ENCODE results near the gene ELOVL3. TPM values are rescaled to one million over a fixed set of nuclear protein-coding genes. Genes with fewer than 3 reads are reported as not detected.

ELOVL3 gene
- total and polyA plus RNA-seq, 2 of the 13 experiments (the other 11 are each of a cell fraction or from before 2014, with no cell fraction given) = 0.58 to 0.69 TPM

- TF ChIP-seq ZKSCAN1 (IDR thresholded peaks at IDR 0.05; ENCODE audit: low read length) (no peak), MXD4 (CRISPR knock-in tag; IDR thresholded peaks at IDR 0.05) (peak; percentile 94), CREB3 (CRISPR knock-in tag; IDR thresholded peaks at IDR 0.05) (no peak), HDAC1 (CRISPR knock-in tag; IDR thresholded peaks at IDR 0.05) (peak; percentile 75), ZNF776 (CRISPR knock-in tag; IDR thresholded peaks at IDR 0.05) (peak; percentile 90; the same call in 1 of the 2 replicates), ZNF512B (CRISPR knock-in tag; IDR thresholded peaks at IDR 0.05; ENCODE audit: borderline replicate concordance) (no peak), PBX2 (CRISPR knock-in tag; IDR thresholded peaks at IDR 0.05) (no peak), FOXK1 (CRISPR knock-in tag; IDR thresholded peaks at IDR 0.05; ENCODE audit: borderline replicate concordance, low read depth) (no peak), ZNF7 (CRISPR knock-in tag; IDR thresholded peaks at IDR 0.05) (no peak), HDAC2 (CRISPR knock-in tag; IDR thresholded peaks at IDR 0.05) (peak; percentile 62), KDM3A (CRISPR knock-in tag; IDR thresholded peaks at IDR 0.05; ENCODE audit: low read depth) (peak; percentile 68; the same call in 1 of the 2 replicates), ZC3H4 (CRISPR knock-in tag; IDR thresholded peaks at IDR 0.05; ENCODE audit: borderline replicate concordance) (no peak), NR2F6 (IDR thresholded peaks at IDR 0.05) (no peak), NR2F6 (CRISPR knock-in tag; IDR thresholded peaks at IDR 0.05) (no peak), ONECUT2 (CRISPR knock-in tag; IDR thresholded peaks at IDR 0.05) (no peak), CSRNP2 (CRISPR knock-in tag; conservative IDR thresholded peaks at IDR 0.05; ENCODE audit: low read depth) (no peak), TRIM24 (CRISPR knock-in tag; IDR thresholded peaks at IDR 0.05) (no peak), ETV6 (CRISPR knock-in tag; conservative IDR thresholded peaks at IDR 0.05) (peak; percentile 66; the same call in 1 of the 2 replicates), BRCA1 (CRISPR knock-in tag; IDR thresholded peaks at IDR 0.05) (peak; percentile 64; the same call in 1 of the 2 replicates), MAZ (IDR thresholded peaks at IDR 0.05; ENCODE audit: borderline replicate concordance, low read depth, low read length) (no peak), MAZ (CRISPR knock-in tag; IDR thresholded peaks at IDR 0.05; ENCODE audit: low read depth) (peak; percentile 54; the same call in 1 of the 2 replicates), EED (CRISPR knock-in tag; IDR thresholded peaks at IDR 0.05) (peak; percentile 62; the same call in 1 of the 2 replicates), GMEB1 (CRISPR knock-in tag; IDR thresholded peaks at IDR 0.05; ENCODE audit: borderline replicate concordance) (peak; percentile 77; the same call in 1 of the 2 replicates)
Measured at GRCh38 chr10:102225646-102226541, at the start of gene ELOVL3 (continued).

Measured in HepG2 (cell line).